ENCODE data around the gene FNDC3B.
"Not testable (repeated sequence)": the region's sequence is repeated elsewhere in the genome, so short reads cannot be mapped to it uniquely, and the experiment has no call there.

The FNDC3B gene

DNA sequence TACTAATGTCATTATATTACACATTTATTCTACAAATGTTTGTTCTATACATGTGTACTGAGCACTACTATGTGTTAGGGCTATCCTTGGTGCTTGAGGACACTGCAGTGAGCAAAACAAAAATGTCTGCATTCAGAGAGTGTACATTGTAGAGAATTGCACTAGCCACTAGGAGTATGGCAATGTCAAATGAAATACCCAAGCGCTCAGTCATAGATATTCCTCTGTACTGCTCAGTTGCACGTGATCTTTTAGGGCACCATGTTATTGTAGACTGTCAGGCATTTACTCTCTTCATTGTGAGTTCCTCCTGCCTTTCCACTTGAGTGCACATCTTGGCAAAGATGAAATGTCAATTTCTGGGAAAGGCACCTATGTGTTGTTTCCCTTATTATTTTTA lies 36.8 kb downstream of the FNDC3B start:
- DNase-seq = no peak

DNA sequence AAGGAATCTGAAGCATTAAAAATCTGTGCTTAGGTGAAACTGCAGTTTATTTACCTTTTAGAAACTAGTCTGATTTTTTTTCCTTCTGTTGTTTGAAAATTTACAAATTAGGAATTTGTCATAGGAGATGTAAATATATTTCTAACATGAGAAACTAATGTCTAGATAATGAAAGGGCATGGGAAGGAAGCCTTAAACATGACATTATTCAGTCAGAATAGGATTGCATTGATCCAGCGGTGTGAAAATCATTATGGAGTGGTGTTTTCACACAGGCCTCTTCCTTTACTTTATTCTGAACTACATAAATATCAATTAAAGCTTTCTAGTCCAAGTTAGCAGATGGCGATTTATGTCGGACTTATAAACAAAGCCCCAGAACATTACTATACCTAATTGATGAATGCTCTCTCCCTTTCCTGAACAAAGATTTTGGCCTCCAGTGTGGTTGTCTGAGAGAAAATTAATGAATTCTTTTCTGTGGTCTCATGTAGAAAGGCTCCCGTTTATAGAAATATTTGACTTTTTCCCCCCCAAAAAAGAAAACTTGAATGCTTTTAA lies 37.9 kb downstream of the FNDC3B start:
- DNase-seq = no peak

DNA sequence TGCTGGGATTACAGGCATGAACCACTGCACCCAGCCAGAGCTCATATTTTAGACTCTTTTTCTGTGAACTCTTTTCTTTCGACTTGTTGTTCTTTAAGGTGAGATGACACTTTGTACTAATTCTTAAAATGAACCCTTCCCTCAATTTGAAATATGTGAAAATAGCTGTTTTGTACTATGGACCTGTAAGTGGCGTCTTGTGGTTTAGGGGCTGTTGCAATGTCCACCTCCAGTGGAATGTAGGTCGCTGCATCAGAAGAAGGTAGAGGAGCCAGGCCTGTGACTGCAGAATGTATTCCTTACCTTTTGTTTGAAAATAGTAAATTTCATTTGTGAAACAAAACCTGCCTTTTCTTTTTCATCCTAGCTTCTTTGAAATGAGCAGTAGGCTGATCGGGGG lies 38.9 kb downstream of the FNDC3B start:
- no peak for DNase-seq

DNA sequence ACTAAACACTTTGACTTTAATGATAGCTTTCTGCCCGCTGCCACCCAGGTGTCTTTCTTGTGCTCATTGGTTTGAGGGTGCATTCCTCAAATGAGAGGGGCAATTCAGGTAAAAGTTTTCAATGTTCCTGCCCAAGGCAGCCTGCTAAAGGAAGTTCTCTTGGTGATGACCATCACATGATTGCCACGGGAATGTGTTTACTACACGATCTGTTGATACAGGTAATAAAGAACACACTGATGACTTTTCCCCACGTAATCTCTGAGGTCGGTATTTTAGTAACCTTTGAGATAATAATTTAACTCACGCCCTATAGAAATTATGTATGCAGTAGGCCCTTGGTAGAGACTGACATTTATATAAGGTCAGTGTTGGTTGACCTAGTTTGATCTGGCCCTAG lies 39.3 kb downstream of the FNDC3B start:
- DNase-seq = no peak

DNA sequence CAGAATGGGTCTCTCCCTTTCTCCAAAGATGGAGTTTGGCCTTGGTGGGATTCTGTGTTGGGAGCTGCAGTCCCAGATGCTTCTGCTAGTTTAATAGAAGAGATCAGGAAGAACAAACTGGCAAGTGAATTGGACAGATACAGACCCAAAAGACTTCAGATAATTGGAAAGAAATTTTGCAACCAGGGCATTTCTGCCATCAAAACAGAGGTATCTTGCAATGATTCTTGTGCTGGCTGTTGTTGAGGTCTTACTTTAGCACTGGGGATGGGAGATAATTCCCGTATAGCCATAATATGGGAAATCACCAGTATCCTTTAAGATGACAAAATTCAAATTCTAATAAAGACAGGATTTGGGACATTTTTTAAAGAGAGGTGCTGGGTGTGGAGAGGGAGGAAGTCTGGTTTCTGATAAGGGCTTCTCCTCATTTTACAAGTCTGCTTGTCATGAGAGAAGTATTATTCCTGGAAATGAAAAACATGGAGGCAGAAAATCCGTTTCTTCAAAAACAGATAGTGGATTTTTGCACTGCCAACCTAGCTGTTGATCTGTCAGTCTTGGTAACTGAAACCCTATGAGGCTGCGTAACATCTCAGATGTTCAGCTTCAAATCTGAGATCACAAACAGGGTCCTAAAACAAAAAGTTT lies 40.1 kb downstream of the FNDC3B start:
- DNase-seq = no peak

DNA sequence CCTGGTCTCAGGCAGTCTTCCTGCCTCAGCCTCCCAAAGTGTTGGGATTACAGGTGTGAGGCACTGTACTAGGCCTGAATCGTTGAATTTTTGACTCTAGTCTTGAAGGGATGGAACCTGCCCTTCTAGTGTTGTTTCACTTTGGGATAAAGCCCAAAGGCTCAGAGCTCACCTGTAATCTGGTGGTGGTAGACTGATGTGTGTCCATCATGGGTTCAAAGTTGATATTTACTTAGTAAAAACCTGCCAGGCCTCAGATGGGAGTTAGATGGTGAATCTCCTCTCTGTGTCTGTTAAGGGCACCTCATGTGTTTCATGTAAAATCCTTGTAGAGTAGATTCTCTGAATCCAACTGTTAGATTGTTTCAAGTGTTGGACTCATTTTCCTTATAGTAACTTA lies 41.1 kb downstream of the FNDC3B start:
- no peak for DNase-seq

DNA sequence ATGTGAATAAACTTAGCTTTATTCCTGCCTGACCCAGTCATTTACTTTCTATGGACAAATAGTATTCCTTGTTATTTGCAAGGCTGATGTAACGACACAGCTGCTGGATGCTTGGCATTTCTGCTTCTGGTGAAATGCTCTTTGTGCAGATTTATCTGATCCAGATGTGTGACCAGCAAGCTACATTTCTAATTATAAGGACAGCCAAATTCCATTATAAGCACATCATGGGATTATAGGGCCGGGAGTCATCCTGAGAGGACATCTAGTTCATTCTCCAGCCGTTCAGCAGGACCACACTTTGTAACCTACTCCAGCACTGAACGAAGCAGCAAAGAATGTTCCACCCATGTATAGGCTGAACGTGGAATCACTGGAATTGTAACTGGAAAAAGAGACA lies 42.9 kb downstream of the FNDC3B start:
- DNase-seq = no peak

DNA sequence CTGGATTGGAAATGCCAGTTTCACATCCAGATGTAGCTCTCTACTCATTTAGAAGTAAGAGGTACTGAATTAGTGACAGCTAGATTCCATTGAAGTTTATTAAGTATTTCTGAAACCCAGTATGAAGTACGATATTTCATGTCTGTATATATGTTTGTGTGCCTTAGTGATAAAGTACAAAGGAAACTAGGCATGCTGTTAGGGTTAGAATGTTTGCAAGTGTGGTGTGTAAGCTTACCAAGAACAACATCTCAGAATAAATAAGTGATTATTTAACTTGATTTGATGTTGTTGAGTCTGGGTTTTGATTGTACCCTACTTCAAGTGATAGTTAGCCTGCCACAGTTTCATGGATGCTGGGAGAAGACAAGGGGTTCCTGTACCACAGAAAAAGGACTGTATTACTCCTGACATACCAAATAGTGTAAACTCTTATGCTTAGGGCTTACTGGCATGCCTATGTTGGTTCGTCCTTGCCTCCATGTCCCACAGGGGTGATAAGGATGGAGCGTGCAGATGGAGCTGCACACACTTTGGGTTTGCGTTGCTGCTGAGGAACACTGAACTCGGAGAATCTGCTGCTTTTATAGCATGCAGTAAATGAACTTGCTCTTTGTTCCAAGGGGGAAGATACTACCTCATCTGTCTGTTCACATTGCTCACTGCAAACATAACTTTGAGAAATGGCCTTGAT lies 43.6 kb downstream of the FNDC3B start:
- DNase-seq = no peak

DNA sequence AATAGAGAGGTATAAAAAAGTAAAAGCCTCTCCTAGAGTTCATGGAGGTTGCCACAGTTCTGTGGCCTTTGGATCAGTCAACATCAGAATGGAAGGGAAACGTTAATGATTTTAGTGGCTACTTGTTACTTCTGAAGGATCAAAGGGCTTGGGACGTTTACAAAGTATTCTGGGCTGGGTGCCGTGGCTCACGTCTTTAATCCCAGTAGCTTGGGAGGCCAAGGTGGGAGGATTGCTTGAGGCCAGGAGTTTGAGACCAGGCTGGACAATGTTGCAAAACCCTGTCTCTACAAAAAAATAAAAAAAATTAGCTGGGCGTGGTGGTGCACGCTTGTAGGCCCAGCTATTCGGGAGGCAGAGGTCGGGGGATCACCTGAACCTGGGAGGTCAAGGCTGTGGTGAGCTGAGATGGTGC lies 44.6 kb downstream of the FNDC3B start:
- DNase-seq = no peak

DNA sequence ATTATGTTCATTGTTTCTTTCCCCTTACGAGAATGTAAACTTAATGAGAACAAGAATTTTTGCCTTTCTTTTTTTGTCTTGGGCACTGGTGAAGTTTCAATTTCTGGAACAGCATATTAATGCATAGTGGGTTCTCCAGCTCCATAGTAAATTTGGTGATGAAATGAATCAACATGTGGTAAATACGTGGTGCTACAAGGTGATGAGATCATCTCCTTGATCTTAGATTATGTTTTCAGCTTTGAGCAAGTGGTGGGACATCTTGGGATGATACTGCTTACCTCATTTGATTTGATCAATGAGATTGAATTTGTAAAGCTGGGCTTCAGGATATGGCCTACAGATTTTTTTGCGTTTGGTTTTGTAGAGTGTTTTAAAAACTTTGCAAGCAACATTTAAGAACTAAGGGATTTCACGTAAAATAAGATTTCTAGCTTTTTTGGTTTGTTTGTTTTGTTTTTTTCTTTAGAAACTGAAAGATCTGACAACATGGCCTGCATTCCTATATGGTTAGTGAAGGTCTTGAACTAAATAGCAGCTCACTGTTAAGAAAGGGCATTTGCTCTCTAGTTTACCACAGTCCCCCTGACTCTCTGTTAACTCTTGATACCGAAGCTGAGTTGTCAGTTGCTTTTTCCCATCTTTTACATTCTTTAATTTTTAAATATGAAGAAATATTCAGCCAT lies 45.6 kb downstream of the FNDC3B start:
- DNase-seq = no peak

DNA sequence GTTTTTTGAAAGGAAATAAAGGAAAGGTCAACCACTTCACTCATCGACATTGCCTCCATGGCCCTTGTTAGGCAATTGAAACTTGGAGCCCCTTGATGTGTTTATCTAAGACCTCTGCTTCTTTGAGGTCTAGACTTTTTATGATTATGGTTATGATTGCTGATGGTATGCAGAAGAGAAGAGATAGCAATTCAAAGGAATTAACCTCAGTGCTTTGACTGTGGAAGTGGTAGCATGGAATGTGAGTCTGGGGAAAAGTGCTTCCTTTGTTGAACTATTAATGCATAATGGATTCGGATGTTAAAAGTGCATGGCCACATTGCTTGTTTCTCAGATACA lies 46.1 kb downstream of the FNDC3B start:
- no peak for DNase-seq

DNA sequence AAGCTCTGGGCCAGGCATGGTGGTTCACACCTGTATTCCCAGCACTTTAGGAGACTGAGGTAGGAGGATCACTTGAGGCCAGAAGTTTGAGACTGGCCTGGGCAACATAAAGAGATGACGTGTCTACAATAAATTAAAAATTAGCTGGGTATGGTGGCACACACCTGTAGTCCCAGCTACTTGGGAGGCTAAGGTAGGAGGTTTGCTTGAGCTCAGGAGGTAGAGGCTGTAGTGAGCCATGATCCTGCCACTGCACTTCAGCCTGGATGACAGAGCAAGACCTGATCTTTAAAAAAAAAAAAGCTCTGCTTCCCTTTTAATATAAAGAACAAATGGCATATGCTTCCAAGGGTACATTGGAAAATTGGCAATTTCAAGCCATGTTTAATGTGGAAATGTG lies 46.7 kb downstream of the FNDC3B start:
- no peak for DNase-seq

DNA sequence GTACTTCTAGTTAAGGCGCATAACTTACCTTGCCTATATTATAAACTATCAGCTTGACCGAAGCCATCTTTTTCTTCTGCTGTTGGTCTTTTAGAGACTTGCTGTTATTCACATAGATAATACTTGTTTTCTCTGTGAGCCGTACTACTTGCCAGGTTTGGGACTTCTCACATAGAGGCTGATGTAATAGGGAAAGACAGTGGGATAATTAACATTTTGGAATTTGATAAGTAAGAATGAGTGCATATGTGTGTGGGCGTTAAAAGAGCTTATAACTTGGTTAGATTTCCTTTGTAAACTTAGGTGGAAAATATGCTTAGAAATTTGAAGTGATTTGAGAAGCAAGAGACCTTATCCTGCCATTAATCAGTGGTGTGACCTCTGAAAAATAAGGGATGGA lies 47.8 kb downstream of the FNDC3B start:
- DNase-seq = no peak

DNA sequence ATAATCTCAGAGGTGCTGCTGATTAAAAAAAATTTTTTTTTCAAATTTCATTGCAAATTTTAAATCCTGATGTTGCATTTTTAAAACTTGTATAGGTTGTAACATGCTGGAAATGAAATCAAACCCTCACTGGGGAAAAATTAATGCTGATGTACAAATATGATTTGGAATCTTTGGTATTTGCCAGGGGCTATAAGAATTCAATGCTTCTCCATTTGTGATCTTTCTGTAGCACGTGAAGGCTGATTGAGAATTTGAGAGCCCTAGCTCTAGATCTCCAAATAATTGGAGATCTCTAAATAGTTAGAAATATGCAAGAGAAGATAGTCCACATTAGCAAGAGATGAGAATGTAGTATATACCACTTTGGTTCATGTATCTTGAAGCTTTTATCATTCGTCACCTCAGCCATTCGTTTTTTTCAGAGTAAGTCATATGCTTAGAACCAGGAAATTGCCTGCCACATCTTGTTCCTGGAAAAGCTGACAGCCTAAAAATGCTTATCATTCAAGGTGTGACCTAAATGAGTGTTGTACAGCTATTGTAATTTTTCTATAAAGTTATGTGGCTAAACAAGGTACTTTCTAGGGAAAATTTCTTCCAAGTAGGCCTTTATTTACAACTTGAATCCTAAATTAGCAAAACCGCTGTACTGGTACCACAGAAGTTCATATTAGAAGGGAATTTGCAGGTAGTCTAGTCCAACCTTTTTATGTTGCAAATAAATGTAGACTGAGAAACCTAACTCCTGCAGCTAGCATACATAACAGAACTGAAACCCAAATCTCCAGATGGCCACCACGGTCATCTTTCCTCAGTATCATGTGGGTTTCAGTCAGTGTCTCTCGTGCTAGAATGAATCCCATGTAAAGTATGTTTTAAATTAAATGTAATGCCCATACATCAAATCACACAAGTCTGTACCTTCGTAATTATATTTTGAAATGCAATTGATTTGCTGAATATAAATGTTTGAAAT lies 48.5 kb downstream of the FNDC3B start:
- DNase-seq = no peak

DNA sequence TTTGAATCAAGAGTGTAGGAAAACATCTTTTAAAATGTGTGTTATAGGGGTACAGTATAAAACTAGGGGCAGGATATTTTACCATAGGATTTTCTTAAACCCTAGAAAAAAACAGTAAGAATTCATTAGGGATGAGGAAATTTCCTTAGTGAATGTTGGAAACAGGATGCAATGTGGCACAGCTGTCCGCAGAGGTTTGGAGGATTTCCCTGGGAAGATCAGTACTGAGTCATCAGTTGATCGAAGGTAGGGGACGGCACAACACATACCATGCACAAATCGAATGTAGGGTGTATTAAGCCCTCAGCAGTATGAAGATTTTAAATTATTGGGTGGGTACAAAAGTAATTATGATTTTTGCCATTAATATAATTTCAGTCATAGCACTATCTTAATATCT lies 49.9 kb downstream of the FNDC3B start:
- no peak for DNase-seq

DNA sequence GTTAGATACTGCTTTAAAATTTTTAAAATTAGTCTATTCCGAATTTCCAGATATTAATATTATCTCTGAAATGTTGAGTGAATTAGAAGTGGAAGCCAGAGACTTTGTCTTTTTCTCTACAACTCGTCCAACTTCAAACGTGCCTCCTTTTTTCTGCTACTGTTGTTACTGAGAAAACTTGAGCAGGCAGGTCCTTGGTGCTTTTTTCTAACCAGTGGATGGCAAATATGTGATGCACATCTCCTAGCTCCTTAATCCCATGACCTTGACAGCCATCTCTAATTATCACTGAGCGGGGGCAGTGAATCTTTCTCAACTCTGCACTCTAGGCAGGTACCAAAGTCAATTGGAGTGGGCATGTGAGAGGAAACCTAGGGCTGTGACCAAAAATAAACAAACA lies 50.7 kb downstream of the FNDC3B start:
- DNase-seq = no peak

DNA sequence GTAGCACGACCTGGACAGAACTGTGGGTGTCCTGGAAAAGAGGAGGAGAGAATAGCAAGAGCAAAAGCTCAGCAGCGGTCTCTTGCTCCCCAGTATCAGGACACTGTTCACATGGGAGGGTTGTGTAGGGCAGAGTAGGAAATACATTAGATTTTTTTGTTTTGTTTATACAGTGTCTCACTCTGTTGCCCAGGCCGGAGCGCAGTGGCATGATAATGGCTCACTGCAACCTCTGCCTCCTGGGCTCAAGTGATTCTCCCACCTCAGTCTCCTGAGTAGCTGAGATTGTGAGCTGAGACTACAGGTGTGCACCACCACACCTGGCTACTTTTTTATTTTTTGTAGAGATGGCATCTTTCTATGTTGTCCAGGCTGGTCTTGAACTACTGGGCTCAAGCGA lies 53.3 kb downstream of the FNDC3B start:
- DNase-seq = no peak

DNA sequence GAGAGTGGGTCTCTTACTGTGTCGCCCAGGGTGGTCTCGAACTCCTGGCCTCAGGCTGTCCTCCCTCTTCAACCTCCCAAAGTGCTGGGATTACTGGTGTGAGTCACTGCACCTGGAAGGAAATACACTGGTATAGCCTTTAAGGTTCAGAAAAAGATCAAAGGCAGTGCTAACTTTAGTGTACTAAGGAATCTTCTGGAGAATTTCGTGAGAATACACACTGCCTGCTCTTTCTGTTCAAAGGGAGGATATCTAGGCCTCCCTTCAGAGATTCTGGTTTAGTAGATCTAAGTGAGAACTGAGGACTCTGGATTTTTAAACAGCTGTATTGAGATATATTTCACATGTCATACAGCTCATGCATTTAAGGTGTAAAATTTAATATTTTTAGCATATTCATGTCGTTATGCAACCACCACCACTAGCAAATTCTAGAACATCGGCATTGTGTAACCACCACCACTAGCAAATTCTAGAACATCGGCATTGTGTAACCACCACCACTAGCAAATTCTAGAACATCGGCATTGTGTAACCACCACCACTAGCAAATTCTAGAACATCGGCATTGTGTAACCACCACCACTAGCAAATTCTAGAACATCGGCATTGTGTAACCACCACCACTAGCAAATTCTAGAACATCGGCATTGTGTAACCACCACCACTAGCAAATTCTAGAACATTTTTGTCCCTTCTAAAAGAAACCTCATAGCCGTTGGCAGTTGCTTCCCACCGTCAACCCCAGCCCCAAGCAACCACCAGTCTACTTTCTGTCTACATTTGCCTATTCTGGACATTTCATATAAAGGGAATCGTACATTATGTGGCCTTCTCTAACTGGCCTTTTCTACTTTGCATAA lies 54.4 kb downstream of the FNDC3B start:
- DNase-seq = not testable (repeated sequence)

DNA sequence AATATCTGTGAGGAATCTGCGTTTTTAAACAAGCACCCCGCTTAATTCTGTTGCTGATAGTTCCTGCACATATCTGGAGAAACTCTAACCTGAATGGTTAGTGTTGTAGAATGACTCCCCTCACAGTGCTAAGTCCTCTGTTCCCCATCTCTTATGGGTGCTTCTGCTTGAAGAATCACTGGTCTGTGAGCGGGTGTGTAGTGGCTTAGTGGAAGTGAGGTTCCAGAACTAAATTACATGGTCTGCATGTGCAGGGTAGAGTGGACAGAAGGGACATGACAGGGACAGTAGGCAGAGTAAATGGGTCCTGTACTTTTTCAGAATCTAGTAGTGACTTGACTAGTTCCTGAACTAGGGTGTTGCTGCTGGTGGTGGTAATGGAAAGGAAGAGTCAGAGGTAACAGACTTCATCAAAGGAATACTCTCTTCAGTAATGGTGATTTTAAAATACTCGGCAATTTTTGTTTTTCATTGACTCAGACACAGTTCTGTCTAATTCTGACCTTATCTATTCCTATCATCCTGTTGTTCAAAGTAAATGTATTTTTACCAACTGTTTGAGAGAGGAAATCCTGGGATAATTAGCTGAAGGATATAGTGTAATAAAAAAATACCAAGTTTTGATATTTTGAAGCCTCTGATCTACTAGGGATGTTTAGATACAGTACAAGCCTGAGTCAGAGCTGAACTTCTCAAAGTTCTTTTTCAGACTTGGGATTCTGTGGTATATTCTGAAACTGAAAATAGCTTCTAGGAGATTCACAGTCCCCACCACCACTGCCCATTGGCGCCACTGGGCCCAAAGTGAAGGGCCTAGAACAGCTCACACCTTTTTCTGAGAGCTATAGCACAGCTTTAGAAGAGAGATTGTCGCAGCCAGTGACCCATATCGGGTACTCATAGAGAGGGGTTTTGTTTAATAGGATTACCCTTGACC lies 55.5 kb downstream of the FNDC3B start:
- no peak for DNase-seq

DNA sequence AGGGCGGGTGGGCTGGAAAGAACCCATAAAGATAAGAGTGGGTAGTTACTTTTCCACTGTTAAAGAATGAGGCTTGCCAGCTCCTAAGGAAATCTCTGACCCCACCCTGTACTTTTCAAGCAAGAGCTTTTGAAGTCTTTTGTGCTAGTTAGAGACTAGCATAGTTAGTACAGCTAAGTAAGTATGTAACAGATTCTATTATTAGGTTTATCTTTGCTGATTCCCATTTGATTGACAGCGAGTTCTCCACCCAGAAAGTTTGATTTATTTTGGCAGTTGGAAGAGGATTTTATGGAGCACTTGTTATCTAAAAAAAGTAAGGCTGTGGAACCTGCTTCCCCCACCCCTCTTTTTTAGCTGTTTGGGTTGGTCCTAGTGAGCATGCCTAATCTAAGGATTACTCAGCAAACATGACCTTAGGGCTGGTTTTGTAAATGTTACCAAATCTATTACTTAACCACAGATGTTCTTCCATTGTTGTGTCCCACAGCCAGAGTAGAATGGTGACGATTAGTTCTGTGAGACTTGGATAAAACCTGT lies 57.6 kb downstream of the FNDC3B start:
- DNase-seq = no peak

DNA sequence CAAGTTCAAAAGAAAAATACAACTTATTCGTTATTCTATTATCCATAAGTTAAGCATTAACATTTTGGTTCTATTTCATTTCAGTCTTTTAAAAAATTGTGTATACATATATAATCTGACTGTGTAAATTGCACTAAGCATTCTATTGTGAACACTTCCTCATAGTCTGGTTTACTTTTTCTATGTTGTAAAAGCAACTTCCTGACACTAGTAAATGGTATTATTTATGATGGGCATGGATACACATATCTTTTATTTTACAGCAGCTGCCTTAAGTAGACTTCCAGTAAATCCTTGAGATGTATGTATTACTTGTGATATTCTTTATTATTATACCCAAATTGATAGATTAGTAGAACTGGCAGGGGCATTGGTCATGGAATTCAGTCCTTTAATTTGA lies 58.2 kb downstream of the FNDC3B start:
- DNase-seq = no peak
